Stimulated activated CD8-positive, alpha-beta memory T cell treated with anti-CD3 and anti-CD28 coated beads, Interleukin-15, amount 100 ng/mL, for 1 hour (primary cell): Measurements from ENCODE around the gene LPAR4.
"Not testable (repeated sequence)": the region's sequence is repeated elsewhere in the genome, so short reads cannot be mapped to it uniquely, and the experiment has no call there.

Source experiments
- DNase-seq: peaks from one replicate; pipeline ENCODE4 v3.0.0-alpha.2; 2020; ENCODE audit warnings: low read depth

Gene LPAR4, protein sequence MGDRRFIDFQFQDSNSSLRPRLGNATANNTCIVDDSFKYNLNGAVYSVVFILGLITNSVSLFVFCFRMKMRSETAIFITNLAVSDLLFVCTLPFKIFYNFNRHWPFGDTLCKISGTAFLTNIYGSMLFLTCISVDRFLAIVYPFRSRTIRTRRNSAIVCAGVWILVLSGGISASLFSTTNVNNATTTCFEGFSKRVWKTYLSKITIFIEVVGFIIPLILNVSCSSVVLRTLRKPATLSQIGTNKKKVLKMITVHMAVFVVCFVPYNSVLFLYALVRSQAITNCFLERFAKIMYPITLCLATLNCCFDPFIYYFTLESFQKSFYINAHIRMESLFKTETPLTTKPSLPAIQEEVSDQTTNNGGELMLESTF

DNA sequence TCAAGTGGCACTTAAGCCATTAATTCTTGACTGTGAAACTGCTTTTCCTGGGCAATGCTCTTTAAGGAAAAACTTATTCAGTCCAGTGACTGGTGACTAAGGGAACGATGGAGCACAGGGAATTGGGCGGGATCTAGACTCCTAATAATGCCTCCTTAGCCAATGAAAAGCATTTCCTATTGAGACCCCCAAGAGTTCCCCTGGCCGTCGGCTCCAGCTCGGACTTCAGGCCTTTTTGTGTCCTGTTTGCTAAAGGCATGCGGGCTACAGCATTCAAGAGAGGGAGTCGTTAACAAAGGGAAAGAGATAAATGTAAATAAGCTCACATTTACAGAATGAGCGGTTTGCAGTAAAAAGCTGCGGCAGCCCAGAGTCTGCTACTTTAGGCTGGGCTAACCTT lies at the start of gene LPAR4:
TSS of gene LPAR4 (plus strand) at position 232 of the 400 bp plus-strand sequence. CDS start 7,150 bp downstream, outside the sequence.
- DNase-seq = no peak

GRCh38 chrX:78706071-78706470 lies 41.4 kb upstream of the LPAR4 start:
- DNase-seq = no peak

DNA sequence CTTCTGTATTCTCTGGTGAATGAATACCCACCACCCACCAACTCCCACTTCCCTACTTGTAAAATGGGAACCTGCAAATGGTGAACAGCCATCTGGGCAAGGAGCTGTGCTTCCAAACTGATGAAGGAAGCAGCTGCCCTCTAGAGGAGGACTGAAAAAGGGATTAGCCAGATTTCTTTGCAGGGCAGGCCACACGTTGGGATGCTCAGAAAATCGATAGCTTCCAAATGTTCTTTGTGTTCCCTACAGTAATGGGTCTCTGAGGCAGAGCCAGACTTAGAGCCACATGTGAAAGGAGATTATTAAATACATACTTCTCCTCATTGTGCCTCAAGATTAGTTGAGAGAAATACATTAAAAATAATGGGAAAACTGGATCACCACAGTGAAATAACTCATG lies 39.3 kb upstream of the LPAR4 start:
- no peak for DNase-seq

- DNase-seq = no peak
These were observed 38.7 kb upstream of the LPAR4 start for GRCh38 chrX:78708816-78709215.

- DNase-seq = no peak
These were observed 37.3 kb upstream of the LPAR4 start for GRCh38 chrX:78710171-78710570.

DNA sequence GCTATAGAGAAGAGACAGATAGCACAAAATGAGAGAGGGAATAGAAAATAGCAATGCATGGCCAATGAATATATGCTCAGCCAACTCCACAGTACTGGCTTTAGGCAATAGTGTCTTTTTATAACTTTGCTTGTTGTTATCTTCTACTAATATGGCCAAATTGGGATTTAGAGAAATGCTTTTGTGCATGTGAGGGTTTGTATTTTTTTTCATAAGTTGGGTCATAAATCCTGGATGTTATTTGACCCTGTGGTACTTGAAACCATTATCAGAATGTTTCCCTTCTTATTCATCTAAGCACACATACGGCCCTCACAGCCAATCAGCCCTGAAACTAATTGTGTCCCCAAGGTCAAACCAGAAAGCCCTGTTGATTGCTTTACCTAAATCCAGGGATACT lies 35.2 kb upstream of the LPAR4 start:
- no peak for DNase-seq

DNA sequence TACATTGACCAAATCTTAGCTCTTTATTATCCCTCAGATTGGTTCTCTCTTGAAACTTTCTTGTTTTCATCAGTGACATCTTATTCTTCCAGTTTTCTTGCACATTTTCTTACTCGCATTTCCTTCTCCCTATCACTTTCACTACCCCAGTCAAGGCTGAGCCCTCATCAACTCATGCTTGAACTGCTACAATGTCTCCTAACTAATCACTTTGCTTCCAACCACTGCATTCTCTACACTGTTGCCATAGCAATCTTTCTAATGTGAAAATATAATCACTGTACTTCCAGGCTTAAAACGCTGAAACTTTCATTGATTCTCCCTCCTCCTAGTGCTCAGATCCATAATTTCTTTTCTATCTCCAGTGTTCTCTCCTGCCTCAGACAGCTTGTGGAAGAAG lies 22.2 kb upstream of the LPAR4 start:
- no peak for DNase-seq

GRCh38 chrX:78746496-78746895 lies 1.0 kb upstream of the LPAR4 start:
- no peak for DNase-seq

GRCh38 chrX:78747971-78748370 lies 451 bp downstream of the LPAR4 start:
- no peak for DNase-seq

DNA sequence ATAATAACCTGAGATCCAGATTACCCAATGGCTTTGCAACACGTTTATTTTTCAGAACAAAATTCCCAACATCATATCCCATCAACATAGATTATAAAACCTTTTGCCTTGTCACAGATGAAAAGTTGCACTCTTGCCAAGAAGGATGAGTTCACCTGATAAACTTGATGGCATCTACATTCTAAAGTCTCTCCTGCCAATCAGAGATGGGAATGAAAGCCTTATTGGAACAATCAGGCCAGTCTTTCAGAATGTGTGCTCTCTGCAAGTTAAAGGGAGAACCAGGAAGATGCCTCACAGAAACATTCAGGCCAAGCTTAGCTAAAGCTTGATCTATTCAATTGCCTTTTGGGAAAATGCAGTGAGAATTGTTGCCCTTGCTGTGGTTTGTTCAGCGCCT lies 1.3 kb downstream of the LPAR4 start:
- no peak for DNase-seq

DNA sequence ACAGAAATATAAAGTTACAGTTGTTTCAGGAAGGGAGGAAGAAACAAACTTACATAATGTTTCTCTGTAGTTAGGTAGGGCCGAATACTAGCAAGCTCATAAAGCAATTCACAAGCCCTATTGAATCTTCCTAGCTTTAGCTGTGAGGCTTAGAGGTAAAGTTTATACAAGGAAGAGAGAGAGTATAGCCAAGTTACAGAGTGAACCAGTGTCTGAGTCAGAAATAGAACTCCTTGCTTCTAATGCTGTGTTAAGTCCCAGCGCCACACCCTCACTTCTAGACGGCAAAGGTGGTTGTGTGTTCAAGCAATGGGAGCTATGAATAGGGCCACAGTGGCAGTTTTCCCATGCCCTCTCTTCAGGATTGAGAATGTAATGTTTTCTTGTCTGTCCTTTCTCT lies 6.1 kb downstream of the LPAR4 start:
- no peak for DNase-seq

DNA sequence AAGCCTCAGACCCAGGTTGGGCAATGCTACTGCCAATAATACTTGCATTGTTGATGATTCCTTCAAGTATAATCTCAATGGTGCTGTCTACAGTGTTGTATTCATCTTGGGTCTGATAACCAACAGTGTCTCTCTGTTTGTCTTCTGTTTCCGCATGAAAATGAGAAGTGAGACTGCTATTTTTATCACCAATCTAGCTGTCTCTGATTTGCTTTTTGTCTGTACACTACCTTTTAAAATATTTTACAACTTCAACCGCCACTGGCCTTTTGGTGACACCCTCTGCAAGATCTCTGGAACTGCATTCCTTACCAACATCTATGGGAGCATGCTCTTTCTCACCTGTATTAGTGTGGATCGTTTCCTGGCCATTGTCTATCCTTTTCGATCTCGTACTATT lies 7.4 kb downstream of the LPAR4 start:
- DNase-seq = no peak

GRCh38 chrX:78759081-78759480 lies 11.6 kb downstream of the LPAR4 start:
- no peak for DNase-seq

DNA sequence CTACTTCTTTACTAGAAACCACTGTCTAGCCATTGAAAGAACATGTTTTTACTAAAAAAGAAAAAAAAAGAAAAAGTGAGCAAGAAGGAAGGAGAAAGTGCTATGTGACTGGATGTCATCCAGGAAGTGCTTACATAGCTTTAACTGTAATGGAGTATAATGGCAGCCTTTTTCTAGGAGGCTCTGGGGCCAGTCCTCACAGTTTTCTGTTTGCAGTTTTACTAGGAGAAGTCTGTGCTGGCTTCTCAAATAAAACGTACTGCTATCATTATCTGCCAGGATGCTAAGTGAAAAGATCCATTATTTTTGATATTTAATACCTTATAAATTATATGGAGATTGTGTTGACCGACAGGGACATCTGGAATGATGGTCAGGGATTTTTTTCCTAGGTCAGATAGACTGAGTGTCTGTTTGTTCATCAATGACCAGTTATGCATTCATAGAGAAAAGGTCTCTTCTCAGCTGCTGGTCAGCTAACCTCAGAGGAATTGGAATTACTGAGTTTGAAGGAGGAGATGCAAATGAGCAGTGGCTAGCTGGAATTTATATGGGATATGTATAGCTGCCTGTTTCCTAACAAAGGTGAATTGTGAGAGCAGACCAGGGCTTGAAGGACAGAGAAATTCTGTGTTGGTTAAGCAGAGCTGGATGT lies 21.7 kb downstream of the LPAR4 start:
- DNase-seq = no peak

- no peak for DNase-seq
These were observed 22.4 kb downstream of the LPAR4 start for GRCh38 chrX:78769946-78770345.

- no peak for DNase-seq
These were observed 49.4 kb downstream of the LPAR4 start for GRCh38 chrX:78796916-78797315.

GRCh38 chrX:78800114-78800513 lies 52.6 kb downstream of the LPAR4 start:
- DNase-seq = no peak

- no peak for DNase-seq
These were observed 53.2 kb downstream of the LPAR4 start for GRCh38 chrX:78800694-78801093.

DNA sequence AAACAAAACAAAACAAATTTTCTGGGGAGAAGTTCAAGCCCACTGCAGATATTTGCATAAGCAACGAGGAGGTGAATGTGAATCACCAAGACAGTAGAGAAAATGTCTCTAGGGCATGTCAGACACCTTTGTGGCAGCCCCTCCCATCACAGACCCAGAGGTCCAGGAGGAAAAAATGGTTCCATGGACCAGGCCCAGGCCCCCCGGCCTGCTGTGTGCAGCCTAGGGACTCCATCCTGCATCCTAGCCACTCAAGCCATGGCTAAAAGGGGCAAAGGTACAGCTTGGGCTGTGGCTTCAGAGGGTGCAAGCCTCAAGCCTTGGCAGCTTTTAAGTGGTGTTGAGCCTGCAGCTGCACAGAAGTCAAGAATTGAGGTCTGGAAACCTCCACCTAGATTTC lies 54.0 kb downstream of the LPAR4 start:
- DNase-seq = no peak

DNA sequence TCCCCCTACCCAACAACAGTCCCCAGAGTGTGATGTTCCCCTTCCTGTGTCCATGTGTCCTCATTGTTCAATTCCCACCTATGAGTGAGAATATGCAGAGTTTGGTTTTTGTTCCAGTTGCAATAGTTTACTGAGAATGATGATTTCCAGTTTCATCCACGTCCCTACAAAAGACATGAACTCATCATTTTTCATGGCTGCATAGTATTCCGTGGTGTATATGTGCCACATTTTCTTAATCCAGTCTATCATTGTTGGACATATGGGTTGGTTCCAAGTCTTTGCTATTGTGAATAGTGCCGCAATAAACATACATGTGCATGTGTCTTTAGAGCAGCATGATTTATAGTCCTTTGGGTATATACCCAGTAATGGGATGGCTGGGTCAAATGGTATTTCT lies 55.0 kb downstream of the LPAR4 start:
- DNase-seq = not testable (repeated sequence)
